DND-41 (cell line): ENCODE results near the gene FBLN7.

Source experiments
- ATAC-seq: fragments of 200-7000 bp; cut with Tn5 transposase; 3 replicates; pipeline ENCODE4 v1.9.1; 2021; ENCODE audit warnings: low read depth; ENCODE audit not compliant: insufficient read depth
- DNase-seq: peaks from one replicate; pipeline ENCODE4 v3.0.0-alpha.2; 2020
- H2AFZ ChIP-seq: 2 replicates; pipeline ENCODE4 v1.6.0; 2012; ENCODE audit warnings: low read depth, low read length
- H3K27ac ChIP-seq: 2 replicates; pipeline ENCODE4 v1.5.1; 2012; ENCODE audit warnings: low read length, inconsistent platforms
- H3K27me3 ChIP-seq: fragments of 200-600 bp; sonication (generic); 2 replicates; pipeline ENCODE4 v1.6.0; 2012; ENCODE audit warnings: low read length, mild to moderate bottlenecking, inconsistent platforms; ENCODE audit not compliant: insufficient read depth, poor library complexity
- H3K36me3 ChIP-seq: 2 replicates; pipeline ENCODE4 v1.5.1; 2012; ENCODE audit warnings: low read length, inconsistent platforms; ENCODE audit not compliant: insufficient read depth
- H3K4me1 ChIP-seq: 2 replicates; pipeline ENCODE4 v1.5.1; 2012; ENCODE audit warnings: mild to moderate bottlenecking, low read length; ENCODE audit not compliant: insufficient read depth
- H3K4me2 ChIP-seq: 2 replicates; pipeline ENCODE4 v1.6.0; 2012; ENCODE audit warnings: mild to moderate bottlenecking, moderate library complexity, low read length, inconsistent platforms; ENCODE audit not compliant: insufficient read depth
- H3K4me3 ChIP-seq, 2 experiments: fragments of 200-600 bp in 1 of 2; shearing (Covaris generic) in 1 of 2; 2 replicates each; pipeline ENCODE4 v1.5.1; 2012 to 2016; ENCODE audit warnings: inconsistent platforms in 2 of 2, low read length in 2 of 2, mild to moderate bottlenecking in 2 of 2, low read depth in 1 of 2, moderate library complexity in 1 of 2
- H3K79me2 ChIP-seq: 2 replicates; pipeline ENCODE4 v1.6.0; 2012; ENCODE audit warnings: low read length, inconsistent platforms; ENCODE audit not compliant: insufficient read depth
- H3K9ac ChIP-seq: 2 replicates; pipeline ENCODE4 v1.6.0; 2012; ENCODE audit warnings: low read depth, mild to moderate bottlenecking, inconsistent platforms, low read length, moderate library complexity
- H3K9me3 ChIP-seq: 2 replicates; pipeline ENCODE4 v1.5.1; 2012; ENCODE audit warnings: low read length, moderate library complexity, mild to moderate bottlenecking, inconsistent platforms; ENCODE audit not compliant: insufficient read depth, severe bottlenecking
- H4K20me1 ChIP-seq: 2 replicates; pipeline ENCODE4 v1.6.0; 2012; ENCODE audit warnings: low read length; ENCODE audit not compliant: insufficient read depth
- EZH2 ChIP-seq: IDR thresholded peaks from 3 replicates; pipeline ENCODE4 v1.6.1; 2012; ENCODE audit warnings: borderline replicate concordance, low read depth, mild to moderate bottlenecking, moderate library complexity, low read length, inconsistent platforms; ENCODE audit not compliant: severe bottlenecking
- TF ChIP-seq, protein P1 (sequence below): IDR thresholded peaks from 2 replicates; pipeline ENCODE4 v1.5.1; 2012; ENCODE audit warnings: borderline replicate concordance, low read length, moderate library complexity, mild to moderate bottlenecking; ENCODE audit not compliant: poor library complexity, severe bottlenecking; ENCODE audit errors: extremely low read depth

Gene FBLN7

DNA sequence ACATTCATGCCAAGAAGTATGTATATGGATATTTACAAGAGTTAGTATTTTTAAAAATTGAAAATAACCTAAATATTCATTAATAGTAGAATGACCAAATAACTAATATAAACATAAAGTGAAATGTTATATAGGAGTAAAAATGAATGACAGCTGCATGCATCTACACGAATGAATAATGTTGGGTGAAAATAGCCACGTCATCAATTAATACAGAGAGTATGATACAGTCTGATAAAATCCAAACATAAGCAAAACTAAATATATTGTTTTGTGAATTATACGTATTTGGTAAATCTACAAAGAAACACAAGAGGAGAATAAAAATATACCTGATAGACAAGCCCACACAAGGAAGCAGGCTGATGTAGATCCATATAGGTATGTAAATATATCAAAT, 92.2 kb downstream of the FBLN7 start:
- Histone ChIP-seq H3K4me2 (no peak overlapping the region), H2AFZ (no peak overlapping the region), H3K9me3 (no peaks in the 10 kb centered on the region), H3K4me3 (no peak overlapping the region), H3K4me1 (no peaks in the 10 kb centered on the region), H3K9ac (no peak overlapping the region), H3K79me2 (no peaks in the 10 kb centered on the region), H3K27ac (no peak overlapping the region), H3K36me3 (peaks cover 58% of the 10 kb centered on the region; the same call in 1 of the 2 replicates), H4K20me1 (no peaks in the 10 kb centered on the region), H3K27me3 (no peaks in the 10 kb centered on the region)
- ATAC-seq: no peak
- DNase-seq: no peak
- TF ChIP-seq, protein P1, sequence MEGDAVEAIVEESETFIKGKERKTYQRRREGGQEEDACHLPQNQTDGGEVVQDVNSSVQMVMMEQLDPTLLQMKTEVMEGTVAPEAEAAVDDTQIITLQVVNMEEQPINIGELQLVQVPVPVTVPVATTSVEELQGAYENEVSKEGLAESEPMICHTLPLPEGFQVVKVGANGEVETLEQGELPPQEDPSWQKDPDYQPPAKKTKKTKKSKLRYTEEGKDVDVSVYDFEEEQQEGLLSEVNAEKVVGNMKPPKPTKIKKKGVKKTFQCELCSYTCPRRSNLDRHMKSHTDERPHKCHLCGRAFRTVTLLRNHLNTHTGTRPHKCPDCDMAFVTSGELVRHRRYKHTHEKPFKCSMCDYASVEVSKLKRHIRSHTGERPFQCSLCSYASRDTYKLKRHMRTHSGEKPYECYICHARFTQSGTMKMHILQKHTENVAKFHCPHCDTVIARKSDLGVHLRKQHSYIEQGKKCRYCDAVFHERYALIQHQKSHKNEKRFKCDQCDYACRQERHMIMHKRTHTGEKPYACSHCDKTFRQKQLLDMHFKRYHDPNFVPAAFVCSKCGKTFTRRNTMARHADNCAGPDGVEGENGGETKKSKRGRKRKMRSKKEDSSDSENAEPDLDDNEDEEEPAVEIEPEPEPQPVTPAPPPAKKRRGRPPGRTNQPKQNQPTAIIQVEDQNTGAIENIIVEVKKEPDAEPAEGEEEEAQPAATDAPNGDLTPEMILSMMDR: no peak
- TF ChIP-seq EZH2: no peak
